Measurements from ENCODE around the gene ATP11A.

- no peak for TF ChIP-seq RBBP5 (IDR thresholded peaks at IDR 0.05; ENCODE audit: borderline replicate concordance, insufficient read depth, low read length, poor library complexity, severe bottlenecking)
- no peak for TF ChIP-seq CEBPG (CRISPR knock-in tag; IDR thresholded peaks at IDR 0.05)
- TF ChIP-seq CEBPG (tag; conservative IDR thresholded peaks at IDR 0.05 in 1 of 2, IDR thresholded peaks at IDR 0.05 in 1 of 2) = no peak
- no peak for TF ChIP-seq ZFP1 (CRISPR knock-in tag; IDR thresholded peaks at IDR 0.05)
- TF ChIP-seq, protein P1, sequence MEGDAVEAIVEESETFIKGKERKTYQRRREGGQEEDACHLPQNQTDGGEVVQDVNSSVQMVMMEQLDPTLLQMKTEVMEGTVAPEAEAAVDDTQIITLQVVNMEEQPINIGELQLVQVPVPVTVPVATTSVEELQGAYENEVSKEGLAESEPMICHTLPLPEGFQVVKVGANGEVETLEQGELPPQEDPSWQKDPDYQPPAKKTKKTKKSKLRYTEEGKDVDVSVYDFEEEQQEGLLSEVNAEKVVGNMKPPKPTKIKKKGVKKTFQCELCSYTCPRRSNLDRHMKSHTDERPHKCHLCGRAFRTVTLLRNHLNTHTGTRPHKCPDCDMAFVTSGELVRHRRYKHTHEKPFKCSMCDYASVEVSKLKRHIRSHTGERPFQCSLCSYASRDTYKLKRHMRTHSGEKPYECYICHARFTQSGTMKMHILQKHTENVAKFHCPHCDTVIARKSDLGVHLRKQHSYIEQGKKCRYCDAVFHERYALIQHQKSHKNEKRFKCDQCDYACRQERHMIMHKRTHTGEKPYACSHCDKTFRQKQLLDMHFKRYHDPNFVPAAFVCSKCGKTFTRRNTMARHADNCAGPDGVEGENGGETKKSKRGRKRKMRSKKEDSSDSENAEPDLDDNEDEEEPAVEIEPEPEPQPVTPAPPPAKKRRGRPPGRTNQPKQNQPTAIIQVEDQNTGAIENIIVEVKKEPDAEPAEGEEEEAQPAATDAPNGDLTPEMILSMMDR (IDR thresholded peaks at IDR 0.05 in 2 of 3, conservative IDR thresholded peaks at IDR 0.05 in 1 of 3; ENCODE audit: insufficient read depth in 2 of 3, low read depth in 1 of 3, low read length in 3 of 3) = no peak
- TF ChIP-seq FOXK1 (CRISPR knock-in tag; IDR thresholded peaks at IDR 0.05; ENCODE audit: borderline replicate concordance) = no peak
- no peak for TF ChIP-seq NFRKB (IDR thresholded peaks at IDR 0.05; ENCODE audit: low read depth)
- TF ChIP-seq, protein P2, sequence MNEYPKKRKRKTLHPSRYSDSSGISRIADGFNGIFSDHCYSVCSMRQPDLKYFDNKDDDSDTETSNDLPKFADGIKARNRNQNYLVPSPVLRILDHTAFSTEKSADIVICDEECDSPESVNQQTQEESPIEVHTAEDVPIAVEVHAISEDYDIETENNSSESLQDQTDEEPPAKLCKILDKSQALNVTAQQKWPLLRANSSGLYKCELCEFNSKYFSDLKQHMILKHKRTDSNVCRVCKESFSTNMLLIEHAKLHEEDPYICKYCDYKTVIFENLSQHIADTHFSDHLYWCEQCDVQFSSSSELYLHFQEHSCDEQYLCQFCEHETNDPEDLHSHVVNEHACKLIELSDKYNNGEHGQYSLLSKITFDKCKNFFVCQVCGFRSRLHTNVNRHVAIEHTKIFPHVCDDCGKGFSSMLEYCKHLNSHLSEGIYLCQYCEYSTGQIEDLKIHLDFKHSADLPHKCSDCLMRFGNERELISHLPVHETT (CRISPR knock-in tag; conservative IDR thresholded peaks at IDR 0.05 in 1 of 2, IDR thresholded peaks at IDR 0.05 in 1 of 2) = no peak
- no peak for TF ChIP-seq AFF4 (CRISPR knock-in tag; IDR thresholded peaks at IDR 0.05)
These were observed 6.4 kb downstream of the ATP11A start for GRCh38 chr13:112696001-112696868.
